Heart left ventricle (tissue), 16 donors: ENCODE data around the gene RNF175. TPM values are rescaled to one million over a fixed set of nuclear protein-coding genes. Genes with fewer than 3 reads are reported as not detected.

Experiments
- ATAC-seq, 4 donors: fragments of 200-7000 bp; cut with Tn5 transposase; one replicate each; pipeline ENCODE4 v1.9.1; 2020 to 2022; ENCODE audit warnings: moderate library complexity in 4 of 4, mild to moderate bottlenecking in 3 of 4, moderate number of reproducible peaks in 1 of 4
- DNase-seq, 5 donors: peaks; one replicate each; pipeline ENCODE4 v3.0.0-alpha.2; 2020
- H3K27ac ChIP-seq, 12 donors: fragments of 200-600 bp; sonication (generic) in 4 of 12; one replicate each; pipeline versions ENCODE4 v1.5.0 to v1.8.0; 2016 to 2022; ENCODE audit warnings: mild to moderate bottlenecking in 2 of 12
- H3K27me3 ChIP-seq, 9 donors: fragments of 200-600 bp; sonication (generic) in 2 of 9; one replicate each; pipeline versions ENCODE4 v1.5.1 to v1.8.0; 2016 to 2022; ENCODE audit warnings: mild to moderate bottlenecking in 3 of 9
- H3K36me3 ChIP-seq, 9 donors: fragments of 200-600 bp; sonication (generic) in 2 of 9; one replicate each; pipeline versions ENCODE4 v1.5.0 to v1.8.0; 2018 to 2022; ENCODE audit warnings: mild to moderate bottlenecking in 2 of 9
- H3K4me1 ChIP-seq, 12 donors: fragments of 200-600 bp; sonication (generic) in 4 of 12; one replicate each; pipeline versions ENCODE4 v1.5.0 to v1.8.0; 2016 to 2022; ENCODE audit warnings: mild to moderate bottlenecking in 3 of 12
- H3K4me3 ChIP-seq, 12 donors: fragments of 200-600 bp; sonication (generic) in 4 of 12; one replicate each; pipeline versions ENCODE4 v1.5.0 to v1.8.0; 2017 to 2022; ENCODE audit warnings: mild to moderate bottlenecking in 9 of 12, moderate library complexity in 4 of 12
- H3K9me3 ChIP-seq, 12 donors: fragments of 200-600 bp; sonication (generic) in 4 of 12; one replicate each; pipeline versions ENCODE4 v1.5.0 to v1.8.0; 2016 to 2022; ENCODE audit warnings: mild to moderate bottlenecking in 1 of 12
- CTCF ChIP-seq, 12 donors: fragments of 200-600 bp; sonication (generic) in 4 of 12; IDR thresholded peaks; one replicate each; pipeline versions ENCODE4 v1.5.0 to v1.8.0; 2018 to 2022; ENCODE audit warnings: antibody characterized with exemption in 12 of 12, mild to moderate bottlenecking in 5 of 12
- POLR2A ChIP-seq, 2 donors: fragments of 450-650 bp; IDR thresholded peaks; one replicate each; pipeline ENCODE4 v1.6.1; 2017; ENCODE audit warnings: antibody characterized with exemption in 2 of 2, mild to moderate bottlenecking in 2 of 2, moderate library complexity in 2 of 2
- WGBS, 4 donors: extraction: QIAGEN DNeasy Blood & Tissue Kit in 2 of 4; methylation state at CpG; one replicate each; pipeline versions ENCODE4 v1.1.5 to v1.1.7; 2013 to 2018; 5-methylcytosine and 5-hydroxymethylcytosine counted together
- intact Hi-C, 10 donors: fragments of 100-400 bp; cut with DNase I; formaldehyde crosslinking; loops; one replicate each; pipeline versions ENCODE4 v1.11.1 to v1.14.2; 2022
- polyA plus RNA-seq, 2 donors: library from polyadenylated mRNA; stranded (reverse); fragments of 200-250 nt; gene quantifications; one replicate each; pipeline ENCODE4 v1.2.3, GENCODE V29; 2013
- total RNA-seq, 9 donors: library from RNA; depleted of rRNA in 2 of 9; stranded (reverse); fragments of >200 nt in 2 of 9; fragmentation: NEBNext Ultra II Directional in 3 of 9; extraction: Animal tissue kit (Norgen Biotek cat#: 25700) in 3 of 9; gene quantifications; one replicate each; pipeline versions ENCODE4 v1.1.0 to v1.2.4, GENCODE V29; 2016 to 2023
- donor health status: ischemic (EF 13 %, LVEDD 7.1; RV severe dilation, severe dysfunction).
- donor health status: healthy with polysubstance abuse.
- donor health status: DM: no; HTN: yes; CAD: no.
- donor health status: DM: no; HTN: no; CAD: no.
- donor health status: ischemic (EF 25% LVEDD 6.9; RV normal size, moderate dysfunction).
- donor health status: ischemic (EF 25% LVEDD 5.7; RV mildly dilated, moderate dysfunction).
- donor health status: healthy.
- donor health status: DM: yes; HTN: yes; CAD: no.
- donor health status: ischemic (EF 35%, LVEDD 5.7; RV mildly dilated, moderate dysfunction).
- donor health status: nonischemic (EF 11% LVEDD 7.7; RV severe dilation, severe dysfunction).
- donor health status: DM: yes; HTN: yes; CAD: no.
- donor health status: PGD.
- donor health status: ischemic (EF 29% LVEDD 5.4; RV normal size, mild dysfunction).
- donor health status: nonischemic (EF 23%, LVEDD 6.1; RV moderate dilation, normal function).

RNF175 gene
- total and polyA plus RNA-seq, 11 donors: 0.16 to 1.1 (median 0.55) TPM; not detected in 1

GRCh38 chr4:153785910-153786721 lies 26.3 kb upstream of the RNF175 start:
- Histone ChIP-seq H3K4me1 (peaks cover 0 to 19% (median 14%) of the 10 kb centered on the region in 12 donors), H3K27ac (no peak overlapping the region), H3K9me3 (no peaks in the 10 kb centered on the region), H3K36me3 (no peaks in the 10 kb centered on the region), H3K4me3 (no peak overlapping the region), H3K27me3 (peaks cover 26 to 86% (median 43%) of the 10 kb centered on the region in 9 donors)
- ATAC-seq (no peak), DNase-seq (no peak)
- intact Hi-C loops: loop anchor here in 5 of 10 donors (5.0 to 10.0 kb wide), 4 partner anchors 519 to 719 kb away; no protein-coding TSS in a partner anchor
- no peak for TF ChIP-seq POLR2A (IDR thresholded peaks at IDR 0.05)
- TF ChIP-seq CTCF (IDR thresholded peaks at IDR 0.05): peak in 7 of 12 donors; percentile 19 to 47 (median 34)
- WGBS, 4 donors: 6 to 15% (median 9%) methylated on average over 3 of the region's 3 CpGs

- Histone ChIP-seq H3K9me3 (no peaks in the 10 kb centered on the region), H3K36me3 (no peaks in the 10 kb centered on the region), H3K4me3 (no peak overlapping the region), H3K4me1 (peaks cover 0 to 10% (median 9%) of the 10 kb centered on the region in 12 donors), H3K27me3 (peaks cover 9 to 83% (median 30%) of the 10 kb centered on the region in 9 donors), H3K27ac (no peak overlapping the region)
- WGBS, 4 donors: 68 to 78% (median 73%) methylated on average over 3 of the region's 3 CpGs
- intact Hi-C loops: loop anchor here in 4 of 10 donors (10.0 kb wide), 3 partner anchors 521 to 721 kb away; no protein-coding TSS in a partner anchor
- DNase-seq (no peak), ATAC-seq (no peak)
- TF ChIP-seq POLR2A (IDR thresholded peaks at IDR 0.05): no peak
These were observed 24.4 kb upstream of the RNF175 start for GRCh38 chr4:153784166-153784699.

GRCh38 chr4:153782581-153782980 lies 22.8 kb upstream of the RNF175 start:
- no peak for ATAC-seq

More at GRCh38 chr4:153782581-153782980, 22.8 kb upstream of the RNF175 start:
- Histone ChIP-seq H3K4me3 (no peak overlapping the region), H3K27me3 (peaks cover 0 to 71% (median 14%) of the 10 kb centered on the region in 9 donors), H3K9me3 (peaks cover 0 to 5% (median 0%) of the 10 kb centered on the region in 12 donors), H3K4me1 (no peaks in the 10 kb centered on the region), H3K36me3 (no peaks in the 10 kb centered on the region), H3K27ac (no peak overlapping the region)
- 90 to 100% (median 99%) methylated on average over 1 of the region's 1 CpG for WGBS, 4 donors
- DNase-seq: no peak
- TF ChIP-seq POLR2A (IDR thresholded peaks at IDR 0.05): no peak
- no peak for TF ChIP-seq CTCF (IDR thresholded peaks at IDR 0.05)
- intact Hi-C loops: loop anchor here in 4 of 10 donors (10.0 kb wide), 3 partner anchors 522 to 722 kb away; no protein-coding TSS in a partner anchor
